ENCODE results near the gene SACS. TPM values are rescaled to one million over a fixed set of nuclear protein-coding genes. Genes with fewer than 3 reads are reported as not detected.

SACS gene
- total RNA-seq, 1 donor from 2014 or later, result 56.0 TPM

- TF ChIP-seq CTCF (IDR thresholded peaks at IDR 0.05; ENCODE audit: insufficient read depth, low read length, poor library complexity, severe bottlenecking), result no peak
- H3K4me3 ChIP-seq (ENCODE audit: low read depth, low read length), result no peak overlapping the region
- no peaks in the 10 kb centered on the region for H3K36me3 ChIP-seq (ENCODE audit: control insufficient read depth, insufficient read depth, low read length)
- DNase-seq (ENCODE audit: low read depth), result no peak
- no peaks in the 10 kb centered on the region for H3K27me3 ChIP-seq (ENCODE audit: control insufficient read depth, insufficient read depth, low read length)
These were observed 17.0 kb upstream of the SACS start for GRCh38 chr13:23450340-23451046.

GRCh38 chr13:23449398-23450162 lies 16.1 kb upstream of the SACS start:
- no peak overlapping the region for H3K4me3 ChIP-seq (ENCODE audit: low read depth, low read length)
- DNase-seq (ENCODE audit: low read depth), result no peak
- H3K27me3 ChIP-seq (ENCODE audit: control insufficient read depth, insufficient read depth, low read length), result no peaks in the 10 kb centered on the region
- no peaks in the 10 kb centered on the region for H3K36me3 ChIP-seq (ENCODE audit: control insufficient read depth, insufficient read depth, low read length)
- no peak for TF ChIP-seq CTCF (IDR thresholded peaks at IDR 0.05; ENCODE audit: insufficient read depth, low read length, poor library complexity, severe bottlenecking)

GRCh38 chr13:23447927-23448326 lies 14.4 kb upstream of the SACS start:
- no peaks in the 10 kb centered on the region for H3K36me3 ChIP-seq (ENCODE audit: control insufficient read depth, insufficient read depth, low read length)
- no peak overlapping the region for H3K4me3 ChIP-seq (ENCODE audit: low read depth, low read length)
- DNase-seq (ENCODE audit: low read depth), result no peak
- no peaks in the 10 kb centered on the region for H3K27me3 ChIP-seq (ENCODE audit: control insufficient read depth, insufficient read depth, low read length)
- TF ChIP-seq CTCF (IDR thresholded peaks at IDR 0.05; ENCODE audit: insufficient read depth, low read length, poor library complexity, severe bottlenecking), result no peak

GRCh38 chr13:23445794-23446193 lies 12.3 kb upstream of the SACS start:
- TF ChIP-seq CTCF (IDR thresholded peaks at IDR 0.05; ENCODE audit: insufficient read depth, low read length, poor library complexity, severe bottlenecking), result no peak
- Histone ChIP-seq H3K36me3 (ENCODE audit: control insufficient read depth, insufficient read depth, low read length) (no peaks in the 10 kb centered on the region), H3K27me3 (ENCODE audit: control insufficient read depth, insufficient read depth, low read length) (no peaks in the 10 kb centered on the region), H3K4me3 (ENCODE audit: low read depth, low read length) (no peak overlapping the region)
- no peak for DNase-seq (ENCODE audit: low read depth)

- Histone ChIP-seq H3K36me3 (ENCODE audit: control insufficient read depth, insufficient read depth, low read length) (no peaks in the 10 kb centered on the region), H3K4me3 (ENCODE audit: low read depth, low read length) (no peak overlapping the region), H3K27me3 (ENCODE audit: control insufficient read depth, insufficient read depth, low read length) (no peaks in the 10 kb centered on the region)
- TF ChIP-seq CTCF (IDR thresholded peaks at IDR 0.05; ENCODE audit: insufficient read depth, low read length, poor library complexity, severe bottlenecking), result no peak
- DNase-seq (ENCODE audit: low read depth), result no peak
These were observed 10.4 kb upstream of the SACS start for GRCh38 chr13:23443878-23444277.
